DLD1 (cell line): ENCODE results near the gene KCNA4.
"Not testable (repeated sequence)": the region's sequence is repeated elsewhere in the genome, so short reads cannot be mapped to it uniquely, and the experiment has no call there.

ENCODE experiments used
- in situ Hi-C: cut with HindIII; loops from 2 replicates; pipeline ENCODE4 v1.10.0; 2017; ENCODE audit warnings: low sequenced_read_pairs

KCNA4 gene

GRCh38 chr11:30000986-30001750, 15.7 kb downstream of the KCNA4 start:
- in situ Hi-C loops, result no loop called here

DNA sequence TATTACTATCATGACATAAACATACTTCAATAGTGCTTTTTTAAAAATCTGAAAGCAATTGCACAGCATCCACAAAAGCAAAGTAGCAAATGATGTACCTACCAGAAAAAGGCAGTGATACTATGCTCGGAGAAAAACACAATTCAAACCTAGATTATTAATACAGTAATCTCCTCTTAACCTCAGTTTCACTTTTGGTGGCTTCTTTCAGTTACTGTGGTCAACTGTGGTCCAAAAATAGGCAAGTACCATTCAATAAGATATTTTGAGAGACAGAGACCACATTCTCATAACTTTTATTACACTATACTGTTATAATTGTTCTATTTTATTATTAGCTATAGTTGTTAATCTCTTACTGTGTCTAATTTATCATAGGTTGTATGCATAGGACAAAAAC, 20.8 kb downstream of the KCNA4 start:
- in situ Hi-C loops, result no loop called here

DNA sequence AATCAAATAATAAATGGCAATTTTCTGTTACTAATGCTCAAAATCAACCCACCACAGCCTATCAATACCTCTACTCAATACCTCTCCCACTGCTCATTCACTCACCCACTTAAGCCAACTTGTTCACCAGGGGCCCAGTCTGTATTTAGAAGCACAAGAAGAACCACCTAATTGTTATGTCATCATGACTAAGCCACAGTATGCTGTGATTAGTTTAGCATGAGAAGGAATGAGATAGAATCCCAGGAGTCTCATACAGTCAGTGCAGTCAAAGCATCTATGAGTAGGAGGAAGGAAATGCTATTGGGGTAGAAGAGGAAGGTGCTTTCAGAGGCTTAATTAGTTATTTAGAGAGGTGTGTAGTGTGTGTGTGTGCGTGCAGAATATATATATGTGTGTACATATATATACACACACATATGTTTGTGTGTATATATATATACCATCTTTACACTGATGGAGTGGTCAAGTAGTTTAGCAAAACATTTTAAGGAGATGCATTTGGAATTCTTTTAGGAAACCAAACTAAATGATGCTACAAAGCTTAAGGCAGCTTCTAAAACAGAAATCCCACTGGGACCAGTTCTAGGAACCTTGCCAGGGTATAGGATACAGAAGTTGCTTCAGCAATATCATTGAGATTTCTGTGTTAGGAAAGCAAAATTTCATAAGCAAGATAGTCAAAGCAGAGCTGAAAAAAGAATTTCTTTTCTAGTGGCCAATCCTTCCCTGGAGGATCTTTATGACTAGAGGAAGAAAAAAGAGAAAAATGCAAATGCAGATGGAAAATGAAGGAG, 27.5 kb downstream of the KCNA4 start:
- in situ Hi-C loops, result no loop called here

DNA sequence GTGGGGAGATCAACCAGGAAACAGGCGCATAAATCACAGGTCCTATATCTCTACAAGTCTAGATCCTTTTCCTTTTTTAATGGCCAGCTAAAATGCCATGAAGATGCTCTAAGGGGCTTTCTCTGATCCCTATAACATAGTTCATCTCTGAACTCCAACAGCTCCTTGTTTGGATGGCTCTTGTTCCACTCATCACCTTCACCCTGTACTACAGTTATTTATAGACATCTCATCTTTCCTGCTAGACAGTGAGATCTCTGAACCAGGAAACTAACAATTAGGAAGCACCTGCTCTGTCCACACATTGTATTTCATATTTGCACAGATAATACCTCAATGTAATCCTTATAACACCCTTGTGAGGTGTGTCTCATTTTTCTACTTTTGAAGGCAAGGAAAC, 31.6 kb downstream of the KCNA4 start:
- in situ Hi-C loops, result no loop called here

DNA sequence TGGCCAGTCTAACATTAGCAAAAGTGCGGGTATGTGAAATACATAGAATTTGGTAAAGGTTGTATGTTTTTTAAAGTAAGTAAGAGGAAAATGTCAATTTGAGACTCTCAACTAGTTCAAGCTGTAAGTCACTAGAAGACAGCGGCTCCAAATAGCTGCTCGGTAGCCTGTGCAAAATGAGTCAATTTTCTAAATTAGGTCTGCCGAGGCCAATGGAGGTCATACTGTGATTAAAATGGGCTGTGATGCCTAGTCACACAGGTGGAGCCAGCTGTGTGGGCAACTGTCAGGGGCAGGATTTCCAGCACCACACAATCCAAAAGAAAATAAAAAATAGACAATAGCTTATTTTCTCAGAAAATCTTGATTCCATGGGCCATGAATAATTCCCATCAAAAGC, 32.3 kb downstream of the KCNA4 start:
- in situ Hi-C loops, result no loop called here

DNA sequence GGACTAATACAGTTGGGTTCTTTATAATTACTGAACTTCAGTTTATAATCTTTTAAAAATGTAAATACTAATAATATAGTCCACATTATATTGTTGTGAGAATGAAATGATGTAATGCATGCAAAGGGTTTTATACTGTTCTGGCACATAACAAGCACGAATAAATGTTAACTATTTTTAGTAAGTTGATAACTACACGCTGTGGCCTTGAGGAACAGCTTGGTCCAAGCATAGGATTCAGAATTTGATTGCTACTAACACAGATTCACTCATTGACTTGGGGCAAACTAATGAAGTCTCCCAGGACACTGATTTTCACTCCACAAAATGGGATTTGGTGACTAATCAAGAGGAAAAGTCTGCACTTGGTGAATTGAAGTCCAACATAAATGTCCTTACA, 38.3 kb downstream of the KCNA4 start:
- in situ Hi-C loops, result no loop called here

- in situ Hi-C loops, result not testable (repeated sequence)
Observed at GRCh38 chr11:29975580-29975979, 41.2 kb downstream of the KCNA4 start.

DNA sequence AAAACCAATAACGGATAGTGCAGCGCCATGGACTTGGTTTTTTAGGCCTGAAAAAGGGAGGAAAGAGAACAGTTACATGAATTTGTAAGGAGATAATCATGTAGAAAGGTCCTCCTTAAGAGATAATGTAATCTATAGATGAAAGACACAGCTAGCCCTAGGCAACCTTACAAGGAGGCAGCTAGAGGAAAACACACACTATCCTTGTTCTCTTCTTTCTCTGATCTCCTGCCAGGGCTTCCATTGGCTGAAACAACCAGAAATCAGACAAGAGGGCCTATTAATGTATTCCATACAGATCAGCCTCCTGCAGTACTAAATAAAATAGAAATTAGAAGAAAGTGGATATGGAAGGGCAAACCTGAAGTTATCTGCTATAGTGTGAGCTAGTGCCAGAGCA, 53.0 kb downstream of the KCNA4 start:
- in situ Hi-C loops, result no loop called here

DNA sequence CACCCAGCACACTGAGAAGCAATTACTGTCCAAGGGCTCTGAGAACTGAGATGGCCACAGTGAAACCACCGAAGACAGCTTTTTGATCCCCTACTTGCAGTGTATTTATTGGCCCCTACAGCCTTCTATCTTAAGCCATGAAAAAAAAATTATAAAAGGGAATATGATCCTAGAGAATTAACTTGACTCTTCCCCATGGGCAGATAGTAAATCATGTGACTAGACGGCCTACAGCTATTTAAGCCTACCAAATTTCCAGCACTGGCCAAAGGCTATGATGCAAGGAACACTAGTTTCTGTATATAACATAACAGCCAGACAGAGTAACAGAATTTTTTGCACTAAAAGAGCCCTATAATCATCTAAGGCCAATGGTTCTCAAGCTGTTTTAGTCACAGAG, 53.8 kb downstream of the KCNA4 start:
- in situ Hi-C loops, result no loop called here

GRCh38 chr11:29962243-29962642, 54.6 kb downstream of the KCNA4 start:
- in situ Hi-C loops, result no loop called here
